Lower lobe of right lung (tissue), 2 donors: ENCODE measurements around the gene CD63. TPM values are rescaled to one million over a fixed set of nuclear protein-coding genes. Genes with fewer than 3 reads are reported as not detected.
"Not testable (repeated sequence)": the region's sequence is repeated elsewhere in the genome, so short reads cannot be mapped to it uniquely, and the experiment has no call there.

Experiments
- ATAC-seq, 2 donors: fragments of 200-7000 bp; cut with Tn5 transposase; one replicate each; pipeline ENCODE4 v1.9.1; 2020 to 2022; ENCODE audit warnings: mild to moderate bottlenecking in 2 of 2, moderate library complexity in 2 of 2
- DNase-seq: peaks from one replicate; pipeline ENCODE4 v3.0.0-alpha.2; 2020
- H3K27ac ChIP-seq: fragments of 200-600 bp; one replicate; pipeline ENCODE4 v1.8.0; 2022
- H3K27me3 ChIP-seq: fragments of 200-600 bp; one replicate; pipeline ENCODE4 v1.8.0; 2022; ENCODE audit warnings: low read depth
- H3K36me3 ChIP-seq: fragments of 200-600 bp; one replicate; pipeline ENCODE4 v1.8.0; 2022; ENCODE audit warnings: mild to moderate bottlenecking
- H3K4me1 ChIP-seq: fragments of 200-600 bp; one replicate; pipeline ENCODE4 v1.8.0; 2022
- H3K4me3 ChIP-seq: fragments of 200-600 bp; one replicate; pipeline ENCODE4 v1.8.0; 2022; ENCODE audit warnings: mild to moderate bottlenecking
- H3K9me3 ChIP-seq: fragments of 200-600 bp; one replicate; pipeline ENCODE4 v1.8.0; 2022
- CTCF ChIP-seq: fragments of 200-600 bp; IDR thresholded peaks from one replicate; pipeline ENCODE4 v1.8.0; 2022; ENCODE audit warnings: antibody characterized with exemption, mild to moderate bottlenecking
- intact Hi-C: fragments of 100-400 bp; cut with DNase I; formaldehyde crosslinking; loops from one replicate; pipeline ENCODE4 v1.11.0; 2022
- total RNA-seq: library from RNA; stranded (reverse); fragmentation: NEBNext Ultra II Directional; extraction: Animal tissue kit (Norgen Biotek cat#: 25700); gene quantifications from one replicate; pipeline ENCODE4 v1.2.1, GENCODE V29; 2021
- donor health status: DM: no; HTN: yes; CAD: no; lungs with severe emphysema.

Gene CD63
- total RNA-seq, 1 donor from 2014 or later: 1,142 TPM

DNA sequence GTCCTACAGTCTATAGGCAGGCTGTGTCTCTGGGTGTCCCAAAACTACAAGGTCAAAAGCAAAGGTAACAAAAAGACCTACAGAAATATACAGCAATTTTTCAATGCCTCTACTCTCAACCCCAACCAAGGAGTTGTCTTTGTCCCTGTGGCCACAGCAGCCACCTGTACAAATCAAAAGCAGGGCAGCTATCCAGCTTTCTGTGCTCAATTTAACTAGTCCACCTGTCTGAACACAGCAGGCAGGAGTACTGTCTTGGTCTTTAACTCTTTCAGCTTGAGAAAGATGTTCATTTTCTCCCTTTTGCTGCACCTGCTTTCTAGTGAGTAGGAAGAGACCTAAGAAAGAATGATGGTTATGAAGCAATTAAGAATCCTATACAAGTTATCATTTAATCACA, 33.8 kb upstream of the CD63 start:
- Histone ChIP-seq H3K9me3 (no peaks in the 10 kb centered on the region), H3K36me3 (peaks cover 70% of the 10 kb centered on the region), H3K27me3 (no peaks in the 10 kb centered on the region), H3K4me3 (no peak overlapping the region), H3K27ac (no peak overlapping the region), H3K4me1 (no peaks in the 10 kb centered on the region)
- TF ChIP-seq CTCF: no peak
- DNase-seq (no peak), ATAC-seq (no peak)
- intact Hi-C loops: no loop called here

DNA sequence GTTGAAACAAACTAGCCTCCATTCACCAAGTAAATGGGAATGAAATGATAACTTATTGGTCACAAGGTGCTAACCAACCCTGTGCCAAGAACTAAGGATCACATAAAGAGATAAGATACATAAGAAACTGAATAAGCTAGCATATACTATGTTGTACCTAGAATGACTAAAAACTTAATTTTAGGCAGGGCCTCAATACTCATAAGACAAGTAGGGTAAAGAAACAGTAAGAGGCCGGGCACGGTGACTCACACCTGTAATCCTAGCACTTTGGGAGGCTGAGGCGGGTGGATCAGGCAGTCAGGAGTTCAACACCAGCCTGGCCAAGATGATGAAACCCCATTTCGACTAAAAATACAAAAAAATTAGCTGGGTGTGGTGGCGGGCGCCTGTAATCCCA, 31.9 kb upstream of the CD63 start:
- DNase-seq (no peak), ATAC-seq (no peak)
- no peaks in the 10 kb centered on the region for H3K9me3 ChIP-seq
- H3K27ac ChIP-seq: no peak overlapping the region
- H3K4me1 ChIP-seq: no peaks in the 10 kb centered on the region
- peaks cover 77% of the 10 kb centered on the region for H3K36me3 ChIP-seq
- no peak for TF ChIP-seq CTCF
- no peaks in the 10 kb centered on the region for H3K27me3 ChIP-seq
- intact Hi-C loops: no loop called here
- H3K4me3 ChIP-seq: no peak overlapping the region

- intact Hi-C loops, H3K4me1 ChIP-seq, ATAC-seq, H3K27ac ChIP-seq, H3K27me3 ChIP-seq, H3K4me3 ChIP-seq, DNase-seq, H3K9me3 ChIP-seq: not testable (repeated sequence)
- H3K36me3 ChIP-seq: peaks cover 86% of the 10 kb centered on the region
Observed at GRCh38 chr12:55758575-55758974, 29.8 kb upstream of the CD63 start.

DNA sequence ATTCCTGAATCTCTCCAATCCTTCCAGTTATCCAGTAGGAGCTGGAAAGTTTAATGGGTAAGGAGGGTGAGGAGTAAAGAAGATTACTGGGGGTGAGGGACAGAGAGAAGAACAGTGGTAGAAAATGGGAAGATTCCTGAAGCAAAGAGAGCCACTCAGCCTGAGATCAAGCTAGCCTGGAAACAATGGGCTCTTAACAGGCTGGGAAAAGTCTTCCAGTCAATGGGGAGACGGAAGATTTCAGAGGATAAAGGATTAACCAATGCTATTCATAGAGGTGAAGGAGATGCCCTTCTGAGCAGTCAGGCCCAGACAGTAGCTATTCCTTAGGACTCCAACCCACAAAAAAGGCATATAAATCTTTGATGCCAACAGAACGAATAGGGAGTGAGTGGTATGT, 28.9 kb upstream of the CD63 start:
- DNase-seq (no peak), ATAC-seq (no peak)
- Histone ChIP-seq H3K4me3 (no peak overlapping the region), H3K36me3 (peaks cover 86% of the 10 kb centered on the region), H3K9me3 (no peaks in the 10 kb centered on the region), H3K4me1 (no peaks in the 10 kb centered on the region), H3K27ac (no peak overlapping the region), H3K27me3 (no peaks in the 10 kb centered on the region)
- intact Hi-C loops: no loop called here
- no peak for TF ChIP-seq CTCF

DNA sequence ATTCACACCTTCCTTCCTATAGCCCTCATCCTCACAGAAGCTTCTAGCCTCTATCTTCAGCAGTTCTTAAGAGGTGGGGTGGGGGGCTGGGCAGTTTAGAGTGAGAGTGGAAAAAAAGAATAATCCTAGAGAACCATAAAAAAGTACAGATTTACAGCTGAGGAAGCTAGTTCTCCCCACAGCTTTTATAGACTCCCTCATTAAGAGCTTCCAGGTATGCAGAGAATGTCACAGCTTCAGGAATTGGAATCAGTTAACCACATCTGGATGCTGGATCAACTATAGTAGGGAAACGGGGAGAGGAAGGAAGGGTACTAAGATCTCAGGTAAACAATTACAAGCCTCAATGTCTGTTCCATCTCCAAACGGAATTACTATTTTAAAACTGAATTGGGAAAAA, 26.4 kb upstream of the CD63 start:
- H3K36me3 ChIP-seq: peaks cover 94% of the 10 kb centered on the region
- ATAC-seq (no peak), DNase-seq (no peak)
- H3K4me3 ChIP-seq: no peak overlapping the region
- no peak for TF ChIP-seq CTCF
- H3K4me1 ChIP-seq: no peaks in the 10 kb centered on the region
- intact Hi-C loops: no loop called here
- no peaks in the 10 kb centered on the region for H3K27me3 ChIP-seq
- H3K9me3 ChIP-seq: no peaks in the 10 kb centered on the region
- H3K27ac ChIP-seq: no peak overlapping the region

DNA sequence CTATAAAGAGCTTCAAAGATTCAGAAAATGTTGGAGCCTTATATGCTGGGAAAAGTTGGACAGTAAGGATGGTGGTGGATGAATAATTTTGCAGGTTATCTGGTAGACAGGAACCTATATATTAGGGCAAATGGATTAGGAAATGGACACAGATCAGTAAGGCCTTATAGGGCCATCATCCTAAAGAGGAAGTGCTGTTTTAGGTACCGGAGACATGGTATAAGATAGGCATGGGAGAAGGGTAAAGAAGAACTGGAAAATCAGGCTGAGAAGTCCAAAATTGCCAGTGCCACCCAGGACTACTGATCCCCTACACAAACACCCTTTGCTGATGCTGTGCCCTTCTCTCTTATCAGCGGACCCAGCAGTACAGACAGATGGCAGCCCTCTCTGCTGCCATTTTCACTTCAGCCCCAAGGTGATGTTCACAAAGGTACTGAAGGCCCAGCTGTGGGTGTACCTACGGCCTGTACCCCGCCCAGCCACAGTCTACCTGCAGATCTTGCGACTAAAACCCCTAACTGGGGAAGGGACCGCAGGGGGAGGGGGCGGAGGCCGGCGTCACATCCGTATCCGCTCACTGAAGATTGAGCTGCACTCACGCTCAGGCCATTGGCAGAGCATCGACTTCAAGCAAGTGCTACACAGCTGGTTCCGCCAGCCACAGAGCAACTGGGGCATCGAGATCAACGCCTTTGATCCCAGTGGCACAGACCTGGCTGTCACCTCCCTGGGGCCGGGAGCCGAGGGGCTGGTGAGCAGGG, 19.6 kb upstream of the CD63 start:
- no peaks in the 10 kb centered on the region for H3K27me3 ChIP-seq
- peaks cover 27% of the 10 kb centered on the region for H3K36me3 ChIP-seq
- peaks cover 10% of the 10 kb centered on the region for H3K4me1 ChIP-seq
- intact Hi-C loops: loop anchor here (10.0 kb wide), 1 partner anchor 186 kb away; the partner anchor contains the start of gene DGKA
- H3K9me3 ChIP-seq: no peaks in the 10 kb centered on the region
- TF ChIP-seq CTCF: no peak
- H3K4me3 ChIP-seq: no peak overlapping the region
- H3K27ac ChIP-seq: no peak overlapping the region
- ATAC-seq: no peak
- DNase-seq: no peak
